Suprapubic skin (tissue), 4 donors: ENCODE measurements around the gene DSP. TPM values are rescaled to one million over a fixed set of nuclear protein-coding genes. Genes with fewer than 3 reads are reported as not detected.

ENCODE experiments used
- DNase-seq, 2 donors: peaks; one replicate each; pipeline ENCODE4 v3.0.0-alpha.2; 2019; ENCODE audit warnings: low spot score in 2 of 2
- H3K27ac ChIP-seq: fragments of 200-600 bp; sonication (generic); one replicate; pipeline ENCODE4 v1.5.1; 2019
- H3K27me3 ChIP-seq: fragments of 200-600 bp; sonication (generic); one replicate; pipeline ENCODE4 v1.5.1; 2019
- H3K36me3 ChIP-seq: fragments of 200-600 bp; sonication (generic); one replicate; pipeline ENCODE4 v1.5.1; 2019
- H3K4me1 ChIP-seq: fragments of 200-600 bp; sonication (generic); one replicate; pipeline ENCODE4 v1.5.1; 2019
- H3K4me3 ChIP-seq: fragments of 200-600 bp; sonication (generic); one replicate; pipeline ENCODE4 v1.5.1; 2019; ENCODE audit warnings: mild to moderate bottlenecking
- H3K9me3 ChIP-seq: fragments of 200-600 bp; sonication (generic); one replicate; pipeline ENCODE4 v1.5.1; 2019
- EP300 ChIP-seq: sonication (generic); formaldehyde crosslinking; IDR thresholded peaks from one replicate; pipeline ENCODE4 v1.6.1; 2017; ENCODE audit warnings: antibody characterized with exemption
- POLR2A ChIP-seq, 2 donors: fragments of 450-650 bp; IDR thresholded peaks; one replicate each; pipeline ENCODE4 v1.6.1; 2017; ENCODE audit warnings: antibody characterized with exemption in 2 of 2, mild to moderate bottlenecking in 2 of 2, moderate library complexity in 2 of 2
- POLR2AphosphoS5 ChIP-seq, 3 donors: sonication (generic); formaldehyde crosslinking; IDR thresholded peaks; one replicate each; pipeline ENCODE4 v1.6.1; 2017; ENCODE audit warnings: antibody characterized with exemption in 3 of 3
- WGBS: methylation state at CpG from one replicate; pipeline ENCODE4 v1.1.5; 2018; 5-methylcytosine and 5-hydroxymethylcytosine counted together
- total RNA-seq, 4 donors: library from RNA; depleted of rRNA; stranded (reverse); fragments of >200 nt; gene quantifications; one replicate each; pipeline ENCODE4 v1.1.0, GENCODE V29; 2016
- TF ChIP-seq, protein P1 (sequence below), 2 donors: fragments of 200-600 bp in 1 of 2; fragments of 450-650 bp in 1 of 2; sonication (generic) in 1 of 2; IDR thresholded peaks; one replicate each; pipeline ENCODE4 v1.5.1; 2016 to 2019; ENCODE audit warnings: antibody characterized with exemption in 2 of 2, mild to moderate bottlenecking in 1 of 2, moderate library complexity in 1 of 2

Gene DSP
- total RNA-seq, 4 donors from 2014 or later, result 1,704 to 2,508 (median 2,195) TPM

DNA sequence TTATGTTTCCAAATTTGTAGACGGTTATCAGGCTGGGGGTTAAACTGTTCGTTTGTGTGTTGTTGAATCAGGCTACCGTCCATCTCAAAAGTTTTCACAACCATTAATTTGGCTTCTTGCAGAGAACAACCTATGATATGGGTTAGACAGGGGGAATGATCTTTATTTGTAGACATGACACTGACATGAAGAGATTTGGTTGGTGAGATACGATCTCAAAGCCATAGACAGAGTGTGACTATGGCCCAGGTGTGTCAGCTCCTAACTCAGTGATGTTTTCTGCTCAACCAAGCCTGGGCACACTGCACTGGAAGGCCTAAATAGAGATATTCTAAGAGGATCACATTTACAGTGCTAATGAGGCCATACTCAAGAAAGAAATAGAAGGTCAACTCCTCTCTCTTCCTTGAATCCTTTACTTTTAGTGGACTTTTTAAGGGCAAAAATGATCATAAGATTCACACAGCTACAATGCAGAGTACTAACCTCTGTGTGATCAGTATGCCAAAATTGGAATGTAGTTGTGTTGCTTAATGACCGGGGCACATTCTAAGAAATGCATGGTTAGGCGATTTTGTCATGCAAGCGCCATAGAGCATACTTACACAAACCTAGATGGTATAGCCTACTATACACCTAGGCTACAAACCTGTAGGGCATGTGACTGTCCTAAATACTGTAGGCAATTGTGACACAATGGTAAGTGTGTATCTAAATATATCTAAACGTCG is 30.9 kb downstream of the DSP start:
- TF ChIP-seq POLR2AphosphoS5 (IDR thresholded peaks at IDR 0.05), result no peak
- no peak for TF ChIP-seq EP300
- TF ChIP-seq, protein P1, sequence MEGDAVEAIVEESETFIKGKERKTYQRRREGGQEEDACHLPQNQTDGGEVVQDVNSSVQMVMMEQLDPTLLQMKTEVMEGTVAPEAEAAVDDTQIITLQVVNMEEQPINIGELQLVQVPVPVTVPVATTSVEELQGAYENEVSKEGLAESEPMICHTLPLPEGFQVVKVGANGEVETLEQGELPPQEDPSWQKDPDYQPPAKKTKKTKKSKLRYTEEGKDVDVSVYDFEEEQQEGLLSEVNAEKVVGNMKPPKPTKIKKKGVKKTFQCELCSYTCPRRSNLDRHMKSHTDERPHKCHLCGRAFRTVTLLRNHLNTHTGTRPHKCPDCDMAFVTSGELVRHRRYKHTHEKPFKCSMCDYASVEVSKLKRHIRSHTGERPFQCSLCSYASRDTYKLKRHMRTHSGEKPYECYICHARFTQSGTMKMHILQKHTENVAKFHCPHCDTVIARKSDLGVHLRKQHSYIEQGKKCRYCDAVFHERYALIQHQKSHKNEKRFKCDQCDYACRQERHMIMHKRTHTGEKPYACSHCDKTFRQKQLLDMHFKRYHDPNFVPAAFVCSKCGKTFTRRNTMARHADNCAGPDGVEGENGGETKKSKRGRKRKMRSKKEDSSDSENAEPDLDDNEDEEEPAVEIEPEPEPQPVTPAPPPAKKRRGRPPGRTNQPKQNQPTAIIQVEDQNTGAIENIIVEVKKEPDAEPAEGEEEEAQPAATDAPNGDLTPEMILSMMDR (IDR thresholded peaks at IDR 0.05), result no peak
- WGBS, result 90% methylated on average over 9 of the region's 9 CpGs

DNA sequence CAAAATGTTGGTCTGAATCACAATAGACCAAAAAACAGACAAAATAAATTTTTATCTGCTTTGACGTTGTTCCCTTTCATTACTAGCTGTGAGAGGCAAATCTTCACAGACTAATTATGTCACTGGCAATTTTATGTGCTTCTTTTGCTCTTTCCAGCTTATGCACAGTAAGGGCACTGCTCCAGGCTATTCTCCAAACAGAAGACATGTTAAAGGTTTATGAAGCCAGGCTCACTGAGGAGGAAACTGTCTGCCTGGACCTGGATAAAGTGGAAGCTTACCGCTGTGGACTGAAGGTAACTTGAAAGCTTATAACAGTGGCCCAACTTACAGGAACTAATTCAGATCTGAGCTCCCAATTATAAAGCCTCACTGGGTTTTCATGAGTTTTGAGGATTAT is 33.0 kb downstream of the DSP start:
- Histone ChIP-seq H3K4me3 (no peak overlapping the region), H3K27ac (no peak overlapping the region), H3K36me3 (peaks cover 80% of the 10 kb centered on the region), H3K27me3 (no peaks in the 10 kb centered on the region), H3K4me1 (no peaks in the 10 kb centered on the region), H3K9me3 (no peaks in the 10 kb centered on the region)
- TF ChIP-seq, protein P1 (IDR thresholded peaks at IDR 0.05), result no peak
- TF ChIP-seq EP300 (no peak), POLR2AphosphoS5 (IDR thresholded peaks at IDR 0.05) (no peak), POLR2A (IDR thresholded peaks at IDR 0.05) (no peak)
- WGBS, result 77% methylated on average over 2 of the region's 2 CpGs
- no peak for DNase-seq

More for the DNA sequence above, 30.9 kb downstream of the DSP start:
- Histone ChIP-seq H3K9me3 (no peaks in the 10 kb centered on the region), H3K36me3 (peaks cover 83% of the 10 kb centered on the region), H3K27me3 (no peaks in the 10 kb centered on the region), H3K4me1 (no peaks in the 10 kb centered on the region), H3K27ac (no peak overlapping the region), H3K4me3 (no peak overlapping the region)
- DNase-seq, result no peak

DNA sequence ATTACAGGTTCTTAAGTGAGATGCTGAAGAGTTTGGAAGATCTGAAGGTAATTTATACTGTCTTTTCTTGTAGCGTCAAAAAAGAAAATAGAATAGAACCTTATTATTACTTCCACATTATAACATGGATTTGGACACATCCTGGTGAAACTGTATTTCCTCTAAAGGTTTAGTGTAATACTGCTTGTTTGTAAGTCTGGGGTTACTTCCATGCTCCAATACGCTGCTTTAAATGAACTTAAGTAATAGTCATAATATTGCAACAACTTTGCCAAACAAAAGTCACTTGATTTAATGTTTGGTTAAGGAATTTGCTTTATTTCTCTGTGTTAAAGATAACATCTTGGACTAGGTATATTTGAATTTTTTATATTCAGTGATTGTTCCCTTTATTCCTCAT is 37.0 kb downstream of the DSP start:
- Histone ChIP-seq H3K27ac (no peak overlapping the region), H3K9me3 (no peaks in the 10 kb centered on the region), H3K36me3 (peaks cover 75% of the 10 kb centered on the region), H3K4me3 (no peak overlapping the region), H3K4me1 (no peaks in the 10 kb centered on the region), H3K27me3 (no peaks in the 10 kb centered on the region)
- no peak for DNase-seq
- WGBS, result 35% methylated on average over 2 of the region's 2 CpGs
- no peak for TF ChIP-seq EP300
- TF ChIP-seq POLR2A (IDR thresholded peaks at IDR 0.05), result no peak
- TF ChIP-seq, protein P1 (IDR thresholded peaks at IDR 0.05), result no peak
- TF ChIP-seq POLR2AphosphoS5 (IDR thresholded peaks at IDR 0.05), result no peak

DNA sequence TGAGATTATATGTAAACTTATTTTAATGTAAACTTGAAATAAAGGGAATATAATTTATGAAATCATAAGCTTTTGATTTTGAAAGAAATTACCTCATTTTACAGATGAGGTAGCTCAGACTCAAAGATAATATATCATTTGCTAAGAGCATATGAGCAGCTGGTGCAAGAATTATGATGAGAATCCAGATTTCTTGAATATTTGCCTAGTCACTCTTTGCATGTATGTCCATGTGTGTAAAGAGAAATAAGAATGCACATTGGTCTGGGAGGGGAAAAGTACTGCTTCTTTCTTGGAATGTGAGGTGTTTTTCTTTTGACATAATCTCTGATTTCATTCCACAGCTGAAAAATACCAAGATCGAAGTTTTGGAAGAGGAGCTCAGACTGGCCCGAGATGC is 37.5 kb downstream of the DSP start:
- TF ChIP-seq, protein P1 (IDR thresholded peaks at IDR 0.05), result no peak
- no peak for TF ChIP-seq POLR2AphosphoS5 (IDR thresholded peaks at IDR 0.05)
- TF ChIP-seq EP300, result no peak
- TF ChIP-seq POLR2A (IDR thresholded peaks at IDR 0.05), result no peak
- no peak overlapping the region for H3K27ac ChIP-seq
- H3K27me3 ChIP-seq, result no peaks in the 10 kb centered on the region
- DNase-seq, result no peak
- H3K4me3 ChIP-seq, result no peak overlapping the region
- H3K9me3 ChIP-seq, result no peaks in the 10 kb centered on the region
- WGBS, result 87% methylated on average over 2 of the region's 2 CpGs
- no peaks in the 10 kb centered on the region for H3K4me1 ChIP-seq
- H3K36me3 ChIP-seq, result peaks cover 73% of the 10 kb centered on the region

DNA sequence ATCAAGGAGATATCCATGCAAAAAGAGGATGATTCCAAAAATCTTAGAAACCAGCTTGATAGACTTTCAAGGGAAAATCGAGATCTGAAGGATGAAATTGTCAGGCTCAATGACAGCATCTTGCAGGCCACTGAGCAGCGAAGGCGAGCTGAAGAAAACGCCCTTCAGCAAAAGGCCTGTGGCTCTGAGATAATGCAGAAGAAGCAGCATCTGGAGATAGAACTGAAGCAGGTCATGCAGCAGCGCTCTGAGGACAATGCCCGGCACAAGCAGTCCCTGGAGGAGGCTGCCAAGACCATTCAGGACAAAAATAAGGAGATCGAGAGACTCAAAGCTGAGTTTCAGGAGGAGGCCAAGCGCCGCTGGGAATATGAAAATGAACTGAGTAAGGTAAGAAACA is 38.4 kb downstream of the DSP start:
- Histone ChIP-seq H3K27ac (no peak overlapping the region), H3K4me1 (no peaks in the 10 kb centered on the region), H3K4me3 (no peak overlapping the region), H3K9me3 (no peaks in the 10 kb centered on the region), H3K27me3 (no peaks in the 10 kb centered on the region), H3K36me3 (peaks cover 76% of the 10 kb centered on the region)
- TF ChIP-seq, protein P1 (IDR thresholded peaks at IDR 0.05), result no peak
- TF ChIP-seq POLR2AphosphoS5 (IDR thresholded peaks at IDR 0.05), result no peak
- WGBS, result 90% methylated on average over 9 of the region's 9 CpGs
- no peak for DNase-seq
